Suprapubic skin (tissue), 4 donors: ENCODE results near the gene ANKS1A. TPM values are rescaled to one million over a fixed set of nuclear protein-coding genes. Genes with fewer than 3 reads are reported as not detected.
A peak's percentile ranks its signal among the peaks of the same experiment; 100 is the strongest.

Experiments
- DNase-seq, 2 donors: peaks; one replicate each; pipeline ENCODE4 v3.0.0-alpha.2; 2019; ENCODE audit warnings: low spot score in 2 of 2
- H3K27ac ChIP-seq: fragments of 200-600 bp; sonication (generic); one replicate; pipeline ENCODE4 v1.5.1; 2019
- H3K27me3 ChIP-seq: fragments of 200-600 bp; sonication (generic); one replicate; pipeline ENCODE4 v1.5.1; 2019
- H3K36me3 ChIP-seq: fragments of 200-600 bp; sonication (generic); one replicate; pipeline ENCODE4 v1.5.1; 2019
- H3K4me1 ChIP-seq: fragments of 200-600 bp; sonication (generic); one replicate; pipeline ENCODE4 v1.5.1; 2019
- H3K4me3 ChIP-seq: fragments of 200-600 bp; sonication (generic); one replicate; pipeline ENCODE4 v1.5.1; 2019; ENCODE audit warnings: mild to moderate bottlenecking
- H3K9me3 ChIP-seq: fragments of 200-600 bp; sonication (generic); one replicate; pipeline ENCODE4 v1.5.1; 2019
- EP300 ChIP-seq: sonication (generic); formaldehyde crosslinking; IDR thresholded peaks from one replicate; pipeline ENCODE4 v1.6.1; 2017; ENCODE audit warnings: antibody characterized with exemption
- POLR2A ChIP-seq, 2 donors: fragments of 450-650 bp; IDR thresholded peaks; one replicate each; pipeline ENCODE4 v1.6.1; 2017; ENCODE audit warnings: antibody characterized with exemption in 2 of 2, mild to moderate bottlenecking in 2 of 2, moderate library complexity in 2 of 2
- POLR2AphosphoS5 ChIP-seq, 3 donors: sonication (generic); formaldehyde crosslinking; IDR thresholded peaks; one replicate each; pipeline ENCODE4 v1.6.1; 2017; ENCODE audit warnings: antibody characterized with exemption in 3 of 3
- WGBS: methylation state at CpG from one replicate; pipeline ENCODE4 v1.1.5; 2018; 5-methylcytosine and 5-hydroxymethylcytosine counted together
- total RNA-seq, 4 donors: library from RNA; depleted of rRNA; stranded (reverse); fragments of >200 nt; gene quantifications; one replicate each; pipeline ENCODE4 v1.1.0, GENCODE V29; 2016
- TF ChIP-seq, protein P1 (sequence below), 2 donors: fragments of 200-600 bp in 1 of 2; fragments of 450-650 bp in 1 of 2; sonication (generic) in 1 of 2; IDR thresholded peaks; one replicate each; pipeline ENCODE4 v1.5.1; 2016 to 2019; ENCODE audit warnings: antibody characterized with exemption in 2 of 2, mild to moderate bottlenecking in 1 of 2, moderate library complexity in 1 of 2

The ANKS1A gene
- total RNA-seq, 4 donors from 2014 or later, result 24.7 to 34.6 (median 30.5) TPM

DNA sequence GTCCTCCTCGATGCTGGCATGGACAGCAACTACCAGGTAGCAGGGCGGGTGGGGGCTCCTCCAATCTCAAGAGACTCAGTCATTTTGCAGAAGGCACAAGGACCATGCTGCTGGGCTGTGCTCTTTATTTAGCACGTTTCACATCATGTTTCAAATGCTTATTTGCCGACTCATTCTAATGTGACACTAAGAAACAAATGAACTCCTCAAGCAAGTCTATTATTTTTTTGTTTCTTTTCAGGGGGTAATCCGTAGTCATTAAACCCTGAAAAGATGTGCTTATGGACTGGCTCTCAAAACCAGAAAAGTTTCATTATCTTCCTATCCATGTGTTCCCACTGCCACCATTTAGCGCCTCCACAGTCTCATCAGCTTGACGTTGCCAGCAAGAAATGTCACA, 92.9 kb downstream of the ANKS1A start:
- TF ChIP-seq POLR2AphosphoS5 (IDR thresholded peaks at IDR 0.05), result no peak
- no peak for TF ChIP-seq POLR2A (IDR thresholded peaks at IDR 0.05)
- no peak for TF ChIP-seq EP300
- TF ChIP-seq, protein P1, sequence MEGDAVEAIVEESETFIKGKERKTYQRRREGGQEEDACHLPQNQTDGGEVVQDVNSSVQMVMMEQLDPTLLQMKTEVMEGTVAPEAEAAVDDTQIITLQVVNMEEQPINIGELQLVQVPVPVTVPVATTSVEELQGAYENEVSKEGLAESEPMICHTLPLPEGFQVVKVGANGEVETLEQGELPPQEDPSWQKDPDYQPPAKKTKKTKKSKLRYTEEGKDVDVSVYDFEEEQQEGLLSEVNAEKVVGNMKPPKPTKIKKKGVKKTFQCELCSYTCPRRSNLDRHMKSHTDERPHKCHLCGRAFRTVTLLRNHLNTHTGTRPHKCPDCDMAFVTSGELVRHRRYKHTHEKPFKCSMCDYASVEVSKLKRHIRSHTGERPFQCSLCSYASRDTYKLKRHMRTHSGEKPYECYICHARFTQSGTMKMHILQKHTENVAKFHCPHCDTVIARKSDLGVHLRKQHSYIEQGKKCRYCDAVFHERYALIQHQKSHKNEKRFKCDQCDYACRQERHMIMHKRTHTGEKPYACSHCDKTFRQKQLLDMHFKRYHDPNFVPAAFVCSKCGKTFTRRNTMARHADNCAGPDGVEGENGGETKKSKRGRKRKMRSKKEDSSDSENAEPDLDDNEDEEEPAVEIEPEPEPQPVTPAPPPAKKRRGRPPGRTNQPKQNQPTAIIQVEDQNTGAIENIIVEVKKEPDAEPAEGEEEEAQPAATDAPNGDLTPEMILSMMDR (IDR thresholded peaks at IDR 0.05), result no peak
- H3K4me1 ChIP-seq, result peaks cover 1% of the 10 kb centered on the region
- no peak overlapping the region for H3K4me3 ChIP-seq
- WGBS, result 68% methylated on average over 7 of the region's 7 CpGs
- no peaks in the 10 kb centered on the region for H3K9me3 ChIP-seq
- DNase-seq, result no peak
- peaks cover 48% of the 10 kb centered on the region for H3K36me3 ChIP-seq
- H3K27ac ChIP-seq, result no peak overlapping the region
- H3K27me3 ChIP-seq, result no peaks in the 10 kb centered on the region

GRCh38 chr6:34982424-34982852, 93.4 kb downstream of the ANKS1A start:
- Histone ChIP-seq H3K4me1 (peaks cover 3% of the 10 kb centered on the region), H3K4me3 (no peak overlapping the region), H3K27ac (no peak overlapping the region), H3K27me3 (no peaks in the 10 kb centered on the region), H3K9me3 (no peaks in the 10 kb centered on the region), H3K36me3 (peaks cover 48% of the 10 kb centered on the region)
- TF ChIP-seq EP300 (no peak), POLR2A (IDR thresholded peaks at IDR 0.05) (no peak), POLR2AphosphoS5 (IDR thresholded peaks at IDR 0.05) (no peak)
- TF ChIP-seq, protein P1 (IDR thresholded peaks at IDR 0.05), result no peak
- no peak for DNase-seq
- 71% methylated on average over 11 of the region's 11 CpGs for WGBS

DNA sequence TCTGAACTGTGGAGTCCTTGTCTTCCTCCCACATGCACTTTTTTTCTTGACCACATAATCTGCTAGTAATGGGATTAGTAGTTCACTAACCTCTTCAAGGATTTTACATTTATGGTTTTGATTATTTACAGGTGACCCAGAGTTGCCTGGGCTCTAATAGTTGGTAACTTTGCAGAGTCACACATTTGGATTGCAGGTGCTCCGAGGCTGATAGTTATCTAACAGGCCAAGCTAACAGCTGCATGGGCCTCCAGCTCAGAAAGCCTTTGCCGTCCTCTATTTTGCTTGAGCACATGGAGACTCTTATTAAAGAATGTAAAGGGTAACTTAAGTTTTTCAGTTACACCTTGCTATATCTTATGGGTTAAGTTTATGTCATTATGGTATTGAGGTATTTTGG, 95.4 kb downstream of the ANKS1A start:
- Histone ChIP-seq H3K4me3 (no peak overlapping the region), H3K36me3 (peaks cover 49% of the 10 kb centered on the region), H3K9me3 (no peaks in the 10 kb centered on the region), H3K27me3 (no peaks in the 10 kb centered on the region), H3K4me1 (peaks cover 3% of the 10 kb centered on the region), H3K27ac (no peak overlapping the region)
- WGBS, result 80% methylated on average over 2 of the region's 2 CpGs
- DNase-seq, result no peak
- TF ChIP-seq EP300 (no peak), POLR2AphosphoS5 (IDR thresholded peaks at IDR 0.05) (no peak), POLR2A (IDR thresholded peaks at IDR 0.05) (no peak)
- TF ChIP-seq, protein P1 (IDR thresholded peaks at IDR 0.05), result no peak

DNA sequence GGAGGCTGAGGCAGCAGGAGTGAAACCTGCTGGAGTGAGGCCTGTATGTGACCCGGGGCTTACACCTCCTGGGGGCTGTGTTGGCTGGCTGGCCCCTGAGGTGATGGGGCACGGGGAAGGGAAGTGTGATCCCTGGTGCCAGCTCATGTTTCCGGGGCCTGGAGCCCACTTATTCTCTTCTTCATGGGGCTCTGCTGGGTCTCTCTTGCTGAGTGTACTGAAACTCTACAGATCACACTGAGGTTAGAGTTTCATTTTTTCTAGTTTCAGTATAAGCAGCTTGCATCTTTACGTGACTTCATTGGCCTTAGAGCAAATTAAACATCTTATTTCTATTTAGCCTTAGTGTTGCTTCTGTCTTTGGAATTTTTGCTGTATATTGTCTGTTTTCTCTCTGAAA, 96.2 kb downstream of the ANKS1A start:
- Histone ChIP-seq H3K9me3 (no peaks in the 10 kb centered on the region), H3K36me3 (peaks cover 56% of the 10 kb centered on the region), H3K4me1 (peaks cover 3% of the 10 kb centered on the region), H3K4me3 (no peak overlapping the region), H3K27ac (no peak overlapping the region), H3K27me3 (no peaks in the 10 kb centered on the region)
- WGBS, result 86% methylated on average over 4 of the region's 4 CpGs
- DNase-seq, result no peak
- TF ChIP-seq, protein P1 (IDR thresholded peaks at IDR 0.05), result no peak
- TF ChIP-seq POLR2A (IDR thresholded peaks at IDR 0.05) (no peak), EP300 (no peak), POLR2AphosphoS5 (IDR thresholded peaks at IDR 0.05) (no peak)

- DNase-seq, result peak; percentile 81
- Histone ChIP-seq H3K36me3 (peaks cover 61% of the 10 kb centered on the region), H3K4me1 (peaks cover 3% of the 10 kb centered on the region), H3K27ac (no peak overlapping the region), H3K9me3 (no peaks in the 10 kb centered on the region), H3K27me3 (no peaks in the 10 kb centered on the region), H3K4me3 (no peak overlapping the region)
- WGBS, result 15% methylated on average over 3 of the region's 3 CpGs
- TF ChIP-seq POLR2AphosphoS5 (IDR thresholded peaks at IDR 0.05), result no peak
- no peak for TF ChIP-seq EP300
- no peak for TF ChIP-seq POLR2A (IDR thresholded peaks at IDR 0.05)
- TF ChIP-seq, protein P1 (IDR thresholded peaks at IDR 0.05), result peak; percentile 69 to 91
Observed at GRCh38 chr6:34986845-34987246, 97.8 kb downstream of the ANKS1A start.
